H4 (cell line): ENCODE measurements around the gene ACP3. TPM values are rescaled to one million over a fixed set of nuclear protein-coding genes. Genes with fewer than 3 reads are reported as not detected.

ENCODE experiments used
- DNase-seq: peaks from one replicate; pipeline ENCODE4 v3.0.0-alpha.2; 2015; ENCODE audit warnings: low spot score
- total RNA-seq: library from RNA; depleted of rRNA; stranded (reverse); fragments of >200 nt; shearing (Covaris generic); gene quantifications from 2 replicates; pipeline ENCODE4 v1.2.3, GENCODE V29; 2014; rRNA removed

ACP3 gene
- total RNA-seq, 1 experiment from 2014 or later, result 1.2 TPM

GRCh38 chr3:132406587-132406986 lies 89.4 kb downstream of the ACP3 start:
- no peak for DNase-seq

GRCh38 chr3:132407025-132407424 lies 89.8 kb downstream of the ACP3 start:
- DNase-seq, result no peak

Other genes starting within 250 kb of the ACP3 start
- 31.8 and 34.8 TPM in 2 replicates for gene DNAJC13, start 100.1 kb downstream of the ACP3 start, total RNA-seq